ENCODE results near the gene BPI. TPM values are rescaled to one million over a fixed set of nuclear protein-coding genes. Genes with fewer than 3 reads are reported as not detected.

BPI gene
- total RNA-seq, 1 experiment from 2014 or later: not detected

GRCh38 chr20:38293491-38294065, 10.4 kb upstream of the BPI start:
- Mint-ChIP-seq H3K4me1 (ENCODE audit: low read depth, unreplicated experiment) (no peaks in the 10 kb centered on the region), H3K4me3 (ENCODE audit: unreplicated experiment) (no peak overlapping the region), H3K27me3 (ENCODE audit: insufficient read depth, unreplicated experiment) (peaks cover 4% of the 10 kb centered on the region), H3K9me3 (ENCODE audit: unreplicated experiment) (no peaks in the 10 kb centered on the region), H3K36me3 (ENCODE audit: insufficient read depth, unreplicated experiment) (no peaks in the 10 kb centered on the region), H3K27ac (ENCODE audit: unreplicated experiment) (no peak overlapping the region)
- no peaks in the 10 kb centered on the region for H3K4me1 ChIP-seq
- H3K27me3 ChIP-seq (replicated peaks; ENCODE audit: control insufficient read depth, insufficient read depth, low read length): no peaks in the 10 kb centered on the region
- BruUV-seq (replicated peaks): no TSS peak
- TF ChIP-seq CTCF (IDR thresholded peaks at IDR 0.05; ENCODE audit: insufficient read depth in 1 of 2, low read depth in 1 of 2, low read length in 1 of 2, severe bottlenecking in 1 of 2, unreplicated experiment in 1 of 2): no peak
- intact Hi-C loops (cut with micrococcal nuclease; ENCODE audit: unreplicated experiment): loop anchor here (10.0 kb wide), 1 partner anchor 239 kb away; no protein-coding TSS in a partner anchor
- POLR2A ChIA-PET: no interaction called here
- DNase-seq: no peak
- CTCF ChIA-PET: no interaction called here
- H3K36me3 ChIP-seq (ENCODE audit: control insufficient read depth, insufficient read depth, low read length): no peaks in the 10 kb centered on the region
- H3K9me3 ChIP-seq: no peaks in the 10 kb centered on the region
- H3K4me3 ChIP-seq (ENCODE audit: low read depth, low read length): no peak overlapping the region

- no peak for DNase-seq
These were observed 9.8 kb upstream of the BPI start for GRCh38 chr20:38294076-38294591.

GRCh38 chr20:38295811-38296210, 8.1 kb upstream of the BPI start:
- CTCF ChIA-PET: no interaction called here
- intact Hi-C loops (cut with micrococcal nuclease; ENCODE audit: unreplicated experiment): loop anchor here (10.0 kb wide), 1 partner anchor 241 kb away; no protein-coding TSS in a partner anchor
- H3K36me3 ChIP-seq (ENCODE audit: control insufficient read depth, insufficient read depth, low read length): no peaks in the 10 kb centered on the region
- H3K4me3 Mint-ChIP-seq (ENCODE audit: unreplicated experiment): no peak overlapping the region
- H3K27me3 Mint-ChIP-seq (ENCODE audit: insufficient read depth, unreplicated experiment): no peaks in the 10 kb centered on the region
- H3K4me1 ChIP-seq: peaks cover 8% of the 10 kb centered on the region
- POLR2A ChIA-PET: no interaction called here
- no peaks in the 10 kb centered on the region for H3K27me3 ChIP-seq (replicated peaks; ENCODE audit: control insufficient read depth, insufficient read depth, low read length)
- no peaks in the 10 kb centered on the region for H3K4me1 Mint-ChIP-seq (ENCODE audit: low read depth, unreplicated experiment)
- H3K9me3 Mint-ChIP-seq (ENCODE audit: unreplicated experiment): no peaks in the 10 kb centered on the region
- H3K9me3 ChIP-seq: no peaks in the 10 kb centered on the region
- no peak for DNase-seq
- TF ChIP-seq CTCF (IDR thresholded peaks at IDR 0.05; ENCODE audit: insufficient read depth in 1 of 2, low read depth in 1 of 2, low read length in 1 of 2, severe bottlenecking in 1 of 2, unreplicated experiment in 1 of 2): no peak
- no peaks in the 10 kb centered on the region for H3K36me3 Mint-ChIP-seq (ENCODE audit: insufficient read depth, unreplicated experiment)
- no peak overlapping the region for H3K27ac Mint-ChIP-seq (ENCODE audit: unreplicated experiment)
- H3K4me3 ChIP-seq (ENCODE audit: low read depth, low read length): no peak overlapping the region
- BruUV-seq (replicated peaks): no TSS peak

More at GRCh38 chr20:38294076-38294591, 9.8 kb upstream of the BPI start:
- Histone ChIP-seq H3K4me1 (no peaks in the 10 kb centered on the region), H3K27me3 (replicated peaks; ENCODE audit: control insufficient read depth, insufficient read depth, low read length) (no peaks in the 10 kb centered on the region), H3K9me3 (no peaks in the 10 kb centered on the region), H3K36me3 (ENCODE audit: control insufficient read depth, insufficient read depth, low read length) (no peaks in the 10 kb centered on the region), H3K4me3 (ENCODE audit: low read depth, low read length) (no peak overlapping the region)
- intact Hi-C loops (cut with micrococcal nuclease; ENCODE audit: unreplicated experiment): loop anchor here (10.0 kb wide), 1 partner anchor 239 kb away; no protein-coding TSS in a partner anchor
- peaks cover under 1% of the 10 kb centered on the region for H3K27me3 Mint-ChIP-seq (ENCODE audit: insufficient read depth, unreplicated experiment)
- H3K27ac Mint-ChIP-seq (ENCODE audit: unreplicated experiment): no peak overlapping the region
- H3K4me1 Mint-ChIP-seq (ENCODE audit: low read depth, unreplicated experiment): no peaks in the 10 kb centered on the region
- no peaks in the 10 kb centered on the region for H3K36me3 Mint-ChIP-seq (ENCODE audit: insufficient read depth, unreplicated experiment)
- BruUV-seq (replicated peaks): no TSS peak
- TF ChIP-seq CTCF (IDR thresholded peaks at IDR 0.05; ENCODE audit: insufficient read depth in 1 of 2, low read depth in 1 of 2, low read length in 1 of 2, severe bottlenecking in 1 of 2, unreplicated experiment in 1 of 2): no peak
- H3K9me3 Mint-ChIP-seq (ENCODE audit: unreplicated experiment): no peaks in the 10 kb centered on the region
- ChIA-PET POLR2A (no interaction called here), CTCF (no interaction called here)
- H3K4me3 Mint-ChIP-seq (ENCODE audit: unreplicated experiment): no peak overlapping the region
